Fibroblast of peridontal ligament (primary cell): ENCODE data around the gene CFL2.
"Not testable (repeated sequence)": the region's sequence is repeated elsewhere in the genome, so short reads cannot be mapped to it uniquely, and the experiment has no call there.

Experiments used
- DNase-seq: peaks from one replicate; pipeline ENCODE4 v3.0.0-alpha.2; 2010; ENCODE audit errors: extremely low read depth

The CFL2 gene

DNA sequence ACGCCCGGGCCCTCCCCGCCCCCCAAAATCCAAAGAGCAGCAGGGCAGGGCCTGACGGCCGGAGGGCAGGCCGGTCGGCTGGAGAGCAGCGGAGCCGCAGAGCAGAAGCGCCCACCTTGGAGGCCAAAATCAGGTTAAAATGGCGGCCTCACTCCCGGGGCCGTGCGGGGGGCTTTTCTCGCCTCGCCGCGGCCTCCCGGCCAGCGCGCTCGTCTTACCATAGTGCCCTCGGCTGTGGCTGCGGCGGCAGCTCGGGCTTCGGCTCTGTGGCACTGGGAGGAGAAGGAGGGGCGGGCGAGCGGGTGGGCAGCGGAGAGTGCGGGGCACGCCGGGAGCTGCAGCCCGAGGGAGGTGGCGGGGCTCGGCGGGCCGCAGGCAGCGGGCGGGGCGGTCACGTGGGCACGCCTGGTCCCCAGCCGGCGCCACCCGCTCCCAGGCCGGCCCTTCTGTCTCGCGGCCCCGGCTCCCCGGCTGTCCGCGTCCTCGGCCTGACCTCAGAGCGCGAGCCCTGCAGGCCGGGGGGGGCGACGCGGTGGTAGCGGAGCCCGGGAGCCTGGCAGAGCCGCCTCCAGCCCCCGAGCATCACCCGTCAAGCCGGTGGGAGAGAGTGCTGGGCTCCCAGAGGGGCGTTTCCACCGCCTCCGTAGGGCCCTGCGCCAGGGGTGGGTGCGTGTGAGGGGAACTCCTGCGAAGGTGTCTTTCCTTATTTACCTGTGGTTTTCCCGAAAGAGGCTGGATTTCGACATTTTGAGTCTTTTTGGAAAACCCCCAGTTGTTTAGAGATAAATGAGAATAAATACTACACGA lies at the start of gene CFL2:
Gene CFL2, minus strand, starts transcription at position 274 of the 807 bp plus-strand sequence. Its CDS starts 53 bp downstream, at position 221.
- peak; percentile 59 for DNase-seq

DNA sequence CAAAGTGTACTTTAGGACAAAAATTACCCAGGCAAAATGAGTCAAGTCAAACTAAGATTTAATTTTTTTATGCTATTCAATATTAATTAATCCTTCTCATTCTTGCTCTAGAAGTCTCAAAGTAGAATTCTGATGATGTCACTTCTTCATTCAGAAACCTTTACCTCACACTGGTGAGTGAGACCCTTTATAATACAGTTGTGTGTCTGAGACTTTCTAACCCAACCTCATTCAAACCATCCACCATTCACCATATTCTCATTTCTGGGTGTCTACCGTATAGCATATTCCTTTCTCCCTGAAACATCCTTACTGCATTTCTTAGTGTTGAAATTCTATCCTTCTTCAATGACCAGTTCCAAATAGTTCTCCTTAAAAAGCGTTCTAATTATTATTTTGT lies 40.8 kb upstream of the CFL2 start:
- no peak for DNase-seq

DNA sequence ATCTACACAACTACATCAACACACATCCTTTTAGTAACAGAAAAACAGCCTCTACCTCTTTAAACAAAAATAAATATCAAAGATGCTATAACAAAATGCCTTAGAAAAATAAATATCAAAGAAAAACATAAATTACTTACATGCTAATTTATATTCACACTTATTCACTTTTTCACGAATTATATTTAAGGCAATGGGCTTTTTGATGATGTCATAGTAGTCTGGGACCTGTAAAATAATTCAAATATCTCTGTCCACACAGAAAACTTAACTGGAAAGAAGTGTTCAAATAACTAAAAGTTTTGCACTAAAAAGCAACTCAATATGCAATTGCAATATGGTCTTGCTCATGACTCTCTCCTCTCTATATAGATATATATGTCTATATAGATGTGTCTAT lies 40.3 kb upstream of the CFL2 start:
- DNase-seq, result no peak

DNA sequence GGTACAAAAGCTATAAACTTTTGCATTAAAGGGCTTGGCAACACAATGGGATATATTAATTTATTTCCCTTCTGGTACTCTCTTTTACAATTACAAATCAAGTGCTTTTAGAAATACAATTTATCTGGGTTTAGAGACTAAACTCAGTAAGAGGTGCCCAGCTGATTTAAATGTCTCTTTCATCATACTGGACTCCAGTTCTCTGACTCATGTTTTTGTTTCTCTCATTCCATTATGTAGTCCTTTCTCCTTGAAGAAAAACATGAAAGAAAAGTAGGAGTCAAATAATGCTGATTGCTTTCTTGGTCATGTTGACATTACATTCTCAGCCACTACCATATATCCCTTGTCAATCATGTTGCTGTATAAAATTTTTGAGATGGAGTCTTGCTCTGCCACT lies 36.3 kb upstream of the CFL2 start:
- peak; percentile 81 for DNase-seq

DNA sequence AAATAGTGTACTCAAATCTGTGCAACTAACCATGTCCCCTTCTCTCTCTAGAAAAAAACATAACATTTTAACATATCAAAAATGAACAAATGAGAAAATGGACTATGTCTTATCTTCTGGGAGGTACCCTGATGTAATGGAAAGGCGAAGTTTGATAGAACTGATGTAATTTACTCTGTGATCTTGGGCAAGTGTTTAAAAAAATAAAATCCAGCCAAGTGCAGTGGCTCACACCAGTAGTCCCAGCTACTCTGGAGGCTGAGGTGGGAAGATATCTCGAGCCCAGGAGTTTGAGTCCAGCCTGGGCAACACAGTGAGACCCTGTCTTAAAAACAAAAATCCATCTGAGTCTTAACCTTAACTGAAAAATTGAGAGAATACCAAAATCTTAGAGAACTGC lies 35.8 kb upstream of the CFL2 start:
- DNase-seq, result peak; percentile 11

DNA sequence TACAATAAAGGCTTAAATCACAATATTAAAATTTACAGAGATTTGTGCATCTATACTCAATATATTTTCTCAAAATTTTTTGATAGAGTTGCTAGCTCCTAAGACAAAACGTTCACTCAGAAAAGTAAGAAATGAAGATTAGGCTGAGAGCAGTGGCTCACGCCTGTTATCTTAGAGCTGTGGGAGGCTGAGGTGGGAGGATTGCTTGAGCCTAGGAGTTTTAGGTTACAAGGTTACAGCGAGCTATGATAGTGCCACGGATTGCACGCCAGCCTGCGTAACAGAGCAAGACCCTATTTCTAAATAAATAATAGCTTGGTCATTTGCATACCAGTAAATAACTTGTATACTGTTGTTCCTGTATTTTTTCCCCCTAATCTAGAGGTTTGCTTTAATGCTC lies 35.0 kb upstream of the CFL2 start:
- no peak for DNase-seq

DNA sequence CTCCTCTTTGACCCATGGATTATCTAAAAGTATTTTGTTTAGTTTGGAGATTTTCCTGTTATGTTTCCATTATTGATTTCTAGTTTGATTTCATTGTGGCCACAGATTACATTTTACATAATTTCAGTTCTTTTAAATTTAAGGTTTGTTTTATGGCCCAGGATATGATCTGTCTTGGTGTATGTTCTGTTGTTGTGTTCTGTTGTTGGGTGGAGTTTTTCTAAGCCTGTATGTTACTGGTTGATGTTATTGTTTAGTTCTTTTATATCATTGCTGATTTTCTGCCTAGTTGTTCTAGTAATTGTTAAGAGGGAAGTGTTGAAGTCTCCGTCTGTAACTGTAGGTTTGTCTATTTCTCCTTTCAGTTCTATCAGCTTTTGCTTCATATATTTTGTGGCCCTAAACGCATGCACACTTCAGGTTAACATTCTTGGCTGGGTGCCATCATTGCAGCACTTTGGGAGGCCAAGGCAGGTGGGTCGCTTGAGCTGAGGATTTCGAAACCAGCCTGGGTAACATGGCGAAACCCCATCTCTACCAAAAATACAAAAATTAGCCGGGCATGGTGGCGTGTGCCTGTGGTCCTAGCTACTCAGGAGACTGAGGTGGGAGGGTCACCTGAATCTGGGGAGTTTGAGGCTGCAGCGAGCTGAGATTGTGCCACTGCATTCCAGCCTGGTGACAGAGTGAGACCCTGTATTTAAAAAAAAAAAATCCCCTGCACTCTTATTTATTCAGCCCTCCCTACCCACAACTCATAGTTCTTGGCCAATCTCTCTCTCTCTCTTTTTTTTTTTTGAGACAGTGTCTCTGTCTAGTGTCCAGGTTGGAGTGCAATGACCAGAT lies 28.1 kb upstream of the CFL2 start:
- DNase-seq, result no peak

DNA sequence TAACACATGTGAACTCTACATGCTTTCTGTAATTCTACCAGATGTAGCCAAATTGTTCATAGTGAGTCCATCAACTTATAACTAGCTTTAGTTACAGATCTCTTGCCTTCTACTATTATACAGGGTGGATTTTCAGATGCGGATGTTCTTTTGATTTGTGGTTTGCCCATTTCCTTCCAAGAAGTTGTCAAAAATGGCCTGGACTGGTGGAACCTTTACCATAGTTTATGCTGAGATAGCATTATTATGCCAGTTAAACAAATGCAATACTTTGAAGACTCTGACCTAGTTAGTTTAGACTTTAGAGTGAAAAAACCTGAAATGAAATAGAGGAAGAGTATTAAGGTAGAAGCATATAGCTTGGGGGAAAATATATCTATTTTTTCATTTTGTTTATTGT lies 27.4 kb upstream of the CFL2 start:
- DNase-seq, result no peak

DNA sequence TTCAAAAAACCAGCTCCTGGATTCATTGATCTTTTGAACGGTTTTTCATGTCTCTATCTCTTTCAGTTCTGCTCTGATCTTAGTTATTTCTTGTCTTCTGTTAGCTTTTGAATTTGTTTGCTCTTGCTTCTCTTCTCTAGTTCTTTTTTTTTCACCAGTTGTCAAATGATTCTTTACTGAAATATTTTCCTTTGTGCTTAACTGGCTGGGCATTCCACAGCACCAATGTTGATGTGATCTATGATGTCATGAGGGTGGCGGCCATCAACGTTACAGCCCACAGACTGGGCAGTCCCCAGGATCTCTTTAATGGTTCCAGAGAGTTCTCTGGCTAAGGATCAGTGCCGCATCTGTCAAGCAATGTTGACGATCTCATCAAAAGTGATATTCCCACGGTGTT lies 25.7 kb upstream of the CFL2 start:
- peak; percentile 68 for DNase-seq

DNA sequence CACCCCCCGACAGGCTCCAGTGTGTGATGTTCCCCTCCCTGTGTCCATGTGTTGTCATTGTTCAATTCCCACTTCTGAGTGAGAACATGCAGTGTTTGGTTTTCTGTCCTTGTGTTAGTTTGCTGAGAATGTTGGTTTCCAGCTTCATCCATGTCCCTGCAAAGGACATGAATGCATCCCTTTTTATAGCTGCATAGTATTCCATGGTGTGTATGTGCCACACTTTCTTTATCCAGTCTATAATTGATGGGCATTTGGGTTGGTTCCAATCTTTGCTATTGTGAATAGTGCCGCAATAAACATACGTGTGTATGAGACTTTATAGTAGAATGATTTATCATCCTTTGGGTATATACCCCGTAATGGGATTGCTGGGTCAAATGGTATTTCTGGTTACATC lies 22.7 kb upstream of the CFL2 start:
- not testable (repeated sequence) for DNase-seq

DNA sequence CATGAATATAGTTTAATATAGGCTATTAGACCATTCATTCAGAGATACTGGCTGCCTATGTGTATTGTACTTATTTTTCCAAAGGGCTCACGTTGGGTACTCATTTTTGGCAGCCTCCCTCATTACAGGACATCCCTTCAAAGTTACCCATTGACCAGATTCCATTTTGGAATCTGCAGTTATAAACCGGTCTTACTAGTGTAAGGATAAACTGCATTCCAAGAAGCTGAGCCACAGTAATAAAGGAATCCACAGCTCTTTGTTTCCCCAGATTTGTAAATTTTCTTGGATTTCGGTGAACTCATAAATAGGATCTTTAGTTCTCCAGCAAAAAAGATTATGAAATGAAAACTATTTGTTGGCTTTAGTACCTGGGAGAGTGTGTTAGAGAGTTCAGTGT lies 18.9 kb upstream of the CFL2 start:
- peak; percentile 54 for DNase-seq

DNA sequence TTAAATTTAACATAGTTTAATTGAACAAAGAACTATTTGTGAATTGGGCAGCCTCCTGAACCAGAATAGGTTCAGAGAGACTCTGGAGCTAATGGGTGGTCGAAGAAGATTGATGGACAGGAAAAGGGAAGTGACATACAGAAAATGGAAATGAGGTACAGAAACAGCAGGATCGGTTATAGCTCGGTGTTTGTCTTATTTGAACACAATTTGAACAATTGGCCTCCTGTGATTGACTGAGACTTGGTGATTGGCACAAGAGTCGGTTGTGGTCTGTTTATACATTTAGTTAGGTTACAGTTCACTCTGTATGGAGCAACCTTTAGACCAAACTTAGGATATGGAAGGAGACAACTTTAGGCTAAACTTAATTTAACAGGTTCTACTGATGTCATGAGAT lies 18.4 kb upstream of the CFL2 start:
- no peak for DNase-seq

DNA sequence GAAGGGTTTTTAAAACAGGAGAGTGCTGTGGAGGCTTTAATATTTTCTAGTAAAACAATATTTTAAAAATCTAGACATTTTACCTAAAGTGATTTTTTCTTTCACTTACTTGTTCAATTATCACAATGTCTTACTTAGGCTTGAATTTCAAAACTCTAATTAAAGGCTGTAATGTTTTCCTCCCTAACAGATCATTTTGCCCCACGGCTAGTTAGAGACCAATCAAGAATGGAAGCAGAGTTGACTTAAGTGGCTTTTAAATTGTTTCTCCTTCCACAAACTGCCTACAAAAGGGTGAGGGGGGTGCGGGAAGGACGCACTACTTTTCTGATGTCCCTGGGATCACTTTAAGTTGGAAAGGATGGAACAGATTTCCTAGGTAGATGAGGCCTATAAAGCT lies 9.5 kb upstream of the CFL2 start:
- no peak for DNase-seq

DNA sequence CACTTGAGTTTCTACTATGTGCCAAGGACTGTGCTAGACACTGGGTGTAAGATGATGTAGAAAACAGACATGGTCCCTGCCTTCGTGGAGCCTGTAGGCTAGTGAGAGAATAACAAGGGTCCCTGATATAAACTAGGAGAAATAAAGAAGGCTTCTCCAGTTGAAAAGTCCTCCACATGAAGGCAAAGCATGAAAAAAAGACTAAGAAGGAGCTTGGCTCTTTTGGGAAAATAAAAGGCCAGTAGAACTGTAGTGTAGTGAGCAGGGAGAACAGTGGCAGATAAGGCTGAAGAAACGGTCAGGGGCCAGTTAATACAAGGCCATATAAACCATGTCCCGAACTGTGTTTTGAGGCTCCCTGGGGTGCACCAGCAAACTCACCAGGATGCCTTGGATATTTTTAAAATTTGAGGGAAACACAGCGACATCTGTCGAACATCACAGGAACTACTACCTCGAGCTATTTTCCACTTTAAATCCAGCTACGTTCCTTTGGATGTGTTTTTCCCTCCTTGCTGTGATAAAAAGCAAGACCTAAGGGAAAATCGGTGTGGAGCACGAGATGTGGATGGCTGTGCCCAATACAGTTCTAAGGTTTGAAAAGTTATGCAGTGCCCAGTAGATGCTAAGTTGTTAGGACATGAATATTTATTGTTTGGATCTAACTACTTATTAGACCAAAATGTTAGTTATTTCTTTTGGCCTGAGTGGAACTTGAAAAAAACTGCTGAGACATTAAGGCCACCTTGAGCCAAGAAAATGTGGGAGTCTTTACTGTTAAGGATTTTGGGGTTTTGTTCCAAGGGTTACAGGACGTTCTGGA lies 8.5 kb upstream of the CFL2 start:
- DNase-seq, result peak; percentile 84

DNA sequence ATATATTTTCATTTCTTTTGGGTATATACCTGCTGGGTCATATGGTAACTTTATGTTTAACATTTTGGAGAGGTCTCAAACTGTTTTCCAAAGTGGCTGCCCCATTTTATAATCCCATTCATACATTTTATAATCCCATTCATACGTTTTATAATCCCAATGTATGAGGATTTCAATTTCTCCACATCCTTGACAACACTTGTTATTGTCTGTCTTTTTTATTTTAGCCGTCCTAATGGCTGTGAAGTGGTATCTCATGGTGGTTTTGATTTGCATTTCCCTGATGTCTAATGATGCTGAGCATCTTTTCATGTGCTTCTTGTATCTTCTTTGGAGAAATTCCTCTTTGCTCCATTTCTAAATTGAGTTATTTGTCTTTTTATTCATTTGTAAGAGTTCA lies 6.7 kb upstream of the CFL2 start:
- DNase-seq, result no peak

DNA sequence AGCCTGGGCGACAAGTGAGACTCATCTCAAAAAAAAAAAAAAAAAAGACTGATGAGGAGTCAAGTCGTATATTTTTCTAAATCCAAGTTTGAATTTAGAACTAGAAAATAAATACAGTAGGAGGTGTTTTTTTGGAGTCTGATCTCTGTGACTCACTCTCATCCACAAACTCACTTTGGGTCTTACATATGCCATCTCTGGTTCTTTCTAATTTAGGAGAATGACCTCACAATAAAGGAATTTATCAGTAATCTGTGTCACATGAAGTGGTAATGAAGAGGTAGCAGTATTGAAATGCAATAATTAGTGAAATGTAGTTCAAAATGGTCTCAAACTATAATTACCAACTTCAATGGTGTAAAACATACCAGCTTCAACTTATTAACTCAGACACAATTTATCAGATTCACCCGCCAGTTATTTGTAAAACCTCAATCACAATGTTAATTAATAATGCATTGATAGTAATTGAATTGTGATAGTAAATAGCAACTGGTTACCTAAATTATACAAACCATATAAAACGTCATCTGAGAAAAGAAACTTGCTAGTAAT lies 4.4 kb upstream of the CFL2 start:
- peak; percentile 68 for DNase-seq

DNA sequence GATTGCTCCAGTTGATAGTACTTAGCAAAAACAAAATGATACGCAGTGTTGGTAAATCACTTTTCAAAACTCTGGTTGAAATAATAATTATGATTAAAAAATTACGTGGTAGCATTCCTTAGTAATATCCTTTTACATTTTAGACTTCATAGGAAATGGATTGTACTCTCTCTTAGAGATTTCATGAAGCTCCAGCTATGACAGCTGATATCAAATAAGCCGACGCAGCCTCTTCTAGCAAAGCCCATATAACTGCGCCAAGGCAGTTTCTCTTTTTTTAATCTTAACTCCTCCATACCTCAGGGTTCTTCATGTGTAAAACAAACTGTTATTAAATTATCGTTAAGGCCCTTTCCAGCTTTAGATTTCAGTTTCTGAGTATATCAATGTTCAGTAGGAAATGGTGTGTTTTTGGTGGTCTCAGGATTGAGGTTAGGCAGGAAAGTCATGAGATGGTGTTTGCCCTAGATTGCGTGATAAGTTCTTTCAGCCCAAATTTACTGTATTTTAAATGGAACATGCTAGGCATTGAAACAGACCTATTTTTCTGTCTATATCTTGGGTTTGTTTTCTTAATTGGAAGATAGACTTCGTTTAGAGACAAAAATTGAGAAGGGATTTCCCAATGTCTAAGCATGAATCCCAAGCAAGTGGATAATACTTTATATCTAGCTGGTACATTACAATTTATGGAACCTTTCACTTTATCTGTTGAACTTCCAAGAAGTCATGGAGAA lies 902 bp upstream of the CFL2 start:
- no peak for DNase-seq

DNA sequence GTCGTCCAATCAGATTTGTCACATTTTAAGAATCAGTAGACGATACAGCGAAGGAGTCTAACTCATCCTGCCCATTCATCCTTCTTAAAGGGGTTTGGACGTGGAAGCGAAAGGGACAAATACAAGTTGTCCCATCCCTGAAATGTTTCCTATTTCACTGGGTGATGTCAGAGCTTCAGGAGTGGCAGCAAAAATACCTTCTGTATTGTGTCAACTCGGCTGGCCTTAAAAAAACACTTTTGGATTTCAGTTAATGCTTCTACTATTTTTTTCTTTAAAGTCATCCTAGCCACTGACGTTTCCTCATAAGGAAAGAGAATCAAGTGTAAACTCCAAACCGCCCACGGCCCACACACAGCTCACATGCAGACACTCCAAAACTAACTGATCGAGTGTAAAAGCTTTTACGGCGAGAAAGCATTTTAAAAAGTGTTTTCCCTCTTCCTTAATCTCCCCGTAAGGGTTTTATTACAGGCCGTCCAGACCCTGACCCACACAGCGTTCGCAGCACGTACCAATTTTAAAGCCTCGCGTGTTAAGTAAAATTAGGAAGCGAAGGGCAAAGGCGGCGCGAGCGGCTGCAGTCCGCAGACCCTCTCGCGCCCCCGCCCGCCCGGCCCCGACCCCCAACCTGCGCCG lies 593 bp downstream of the CFL2 start:
- peak; percentile 82 for DNase-seq

DNA sequence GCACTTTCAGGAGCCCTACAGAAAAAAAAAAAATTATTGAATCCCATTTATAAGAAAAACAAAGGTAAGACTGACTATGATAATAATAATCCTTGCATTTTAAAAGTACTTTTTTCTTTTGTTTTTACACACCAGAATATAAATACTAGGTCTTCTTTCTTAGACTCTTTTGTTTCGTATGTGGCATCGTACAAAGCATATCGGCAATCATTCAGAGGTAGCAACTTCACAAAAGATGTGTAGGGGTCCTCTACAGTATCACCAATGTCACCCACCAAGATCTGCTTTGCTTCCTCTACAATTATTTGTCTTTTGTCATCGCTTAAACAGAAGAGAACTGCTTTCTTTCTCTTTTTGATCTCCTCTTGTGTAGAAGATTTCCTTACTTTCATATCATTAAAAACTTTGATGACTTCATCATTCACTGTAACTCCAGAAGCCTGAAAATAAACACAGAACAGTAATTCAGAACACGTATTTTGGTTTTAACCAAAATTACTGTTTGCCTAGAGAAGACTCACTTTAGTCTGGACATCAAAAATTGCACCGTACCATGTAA lies 1.2 kb downstream of the CFL2 start:
- no peak for DNase-seq
